ENCODE results near the gene GNA12. TPM values are rescaled to one million over a fixed set of nuclear protein-coding genes. Genes with fewer than 3 reads are reported as not detected.

The GNA12 gene
- total RNA-seq, 1 experiment from 2014 or later: 35.5 TPM

- Histone ChIP-seq H3K36me3 (ENCODE audit: insufficient read depth, low read length, poor library complexity, severe bottlenecking) (no peaks in the 10 kb centered on the region), H3K4me3 (ENCODE audit: low read depth, low read length, poor library complexity, severe bottlenecking) (no peak overlapping the region), H3K27me3 (replicated peaks; ENCODE audit: insufficient read depth, low read depth, low read length, poor library complexity) (no peaks in the 10 kb centered on the region), H3K4me1 (ENCODE audit: insufficient read depth, low read length, poor library complexity, severe bottlenecking) (peaks cover 19% of the 10 kb centered on the region), H3K9me3 (ENCODE audit: low read depth, low read length, poor library complexity, severe bottlenecking) (no peaks in the 10 kb centered on the region), H3K27ac (ENCODE audit: low read depth, low read length, poor library complexity, severe bottlenecking) (peak overlapping the region; percentile 56)
- POLR2A ChIA-PET (ENCODE audit: low non-redundant PET): no interaction called here
- BruUV-seq (replicated peaks): no TSS peak
- intact Hi-C loops (cut with micrococcal nuclease; ENCODE audit: unreplicated experiment): no loop called here
- TF ChIP-seq EZH2 (IDR thresholded peaks at IDR 0.05; ENCODE audit: borderline replicate concordance, low read depth, low read length, poor library complexity, severe bottlenecking): no peak
- no peak for TF ChIP-seq CTCF (conservative IDR thresholded peaks at IDR 0.05; ENCODE audit: low read depth, low read length)
- CTCF ChIA-PET: interaction anchor here (0.6 kb wide), 1 partner anchor 84 kb away, joined by 3 read pairs; no protein-coding TSS in a partner anchor
- DNase-seq (ENCODE audit: low spot score): peak; percentile 26
Measured at GRCh38 chr7:2837496-2837895, 6.6 kb downstream of the GNA12 start.

GRCh38 chr7:2834748-2835441 lies 9.2 kb downstream of the GNA12 start:
- peaks cover 19% of the 10 kb centered on the region for H3K4me1 ChIP-seq (ENCODE audit: insufficient read depth, low read length, poor library complexity, severe bottlenecking)
- no peaks in the 10 kb centered on the region for H3K36me3 ChIP-seq (ENCODE audit: insufficient read depth, low read length, poor library complexity, severe bottlenecking)
- H3K27ac ChIP-seq (ENCODE audit: low read depth, low read length, poor library complexity, severe bottlenecking): no peak overlapping the region
- no peak overlapping the region for H3K4me3 ChIP-seq (ENCODE audit: low read depth, low read length, poor library complexity, severe bottlenecking)
- no peaks in the 10 kb centered on the region for H3K9me3 ChIP-seq (ENCODE audit: low read depth, low read length, poor library complexity, severe bottlenecking)
- intact Hi-C loops (cut with micrococcal nuclease; ENCODE audit: unreplicated experiment): no loop called here
- ChIA-PET POLR2A (ENCODE audit: low non-redundant PET) (no interaction called here), CTCF (no interaction called here)
- no peaks in the 10 kb centered on the region for H3K27me3 ChIP-seq (replicated peaks; ENCODE audit: insufficient read depth, low read depth, low read length, poor library complexity)
- BruUV-seq (replicated peaks): no TSS peak
- no peak for DNase-seq (ENCODE audit: low spot score)
- no peak for TF ChIP-seq CTCF (conservative IDR thresholded peaks at IDR 0.05; ENCODE audit: low read depth, low read length)

- ChIA-PET POLR2A (ENCODE audit: low non-redundant PET) (no interaction called here), CTCF (no interaction called here)
- Histone ChIP-seq H3K4me1 (ENCODE audit: insufficient read depth, low read length, poor library complexity, severe bottlenecking) (peaks cover 12% of the 10 kb centered on the region), H3K9me3 (ENCODE audit: low read depth, low read length, poor library complexity, severe bottlenecking) (no peaks in the 10 kb centered on the region), H3K4me3 (ENCODE audit: low read depth, low read length, poor library complexity, severe bottlenecking) (no peak overlapping the region), H3K36me3 (ENCODE audit: insufficient read depth, low read length, poor library complexity, severe bottlenecking) (no peaks in the 10 kb centered on the region), H3K27me3 (replicated peaks; ENCODE audit: insufficient read depth, low read depth, low read length, poor library complexity) (no peaks in the 10 kb centered on the region), H3K27ac (ENCODE audit: low read depth, low read length, poor library complexity, severe bottlenecking) (no peak overlapping the region)
- intact Hi-C loops (cut with micrococcal nuclease; ENCODE audit: unreplicated experiment): no loop called here
- BruUV-seq (replicated peaks): no TSS peak
- TF ChIP-seq EZH2 (IDR thresholded peaks at IDR 0.05; ENCODE audit: borderline replicate concordance, low read depth, low read length, poor library complexity, severe bottlenecking): no peak
- no peak for TF ChIP-seq CTCF (conservative IDR thresholded peaks at IDR 0.05; ENCODE audit: low read depth, low read length)
- DNase-seq (ENCODE audit: low spot score): no peak
Measured at GRCh38 chr7:2833083-2833910, 10.8 kb downstream of the GNA12 start.

All from A673 (cell line).